Measurements from ENCODE around the gene INPP4B.

INPP4B gene

GRCh38 chr4:142858446-142858845, 12.3 kb upstream of the INPP4B start:
- no peak for DNase-seq (ENCODE audit: low read depth)
- TF ChIP-seq MAX (IDR thresholded peaks at IDR 0.05; ENCODE audit: low read depth, low read length) (no peak), POLR2A (IDR thresholded peaks at IDR 0.05; ENCODE audit: extremely low read depth, insufficient read length) (no peak), MYC (IDR thresholded peaks at IDR 0.05; ENCODE audit: low read depth, low read length) (no peak)
- TF ChIP-seq, protein P1, sequence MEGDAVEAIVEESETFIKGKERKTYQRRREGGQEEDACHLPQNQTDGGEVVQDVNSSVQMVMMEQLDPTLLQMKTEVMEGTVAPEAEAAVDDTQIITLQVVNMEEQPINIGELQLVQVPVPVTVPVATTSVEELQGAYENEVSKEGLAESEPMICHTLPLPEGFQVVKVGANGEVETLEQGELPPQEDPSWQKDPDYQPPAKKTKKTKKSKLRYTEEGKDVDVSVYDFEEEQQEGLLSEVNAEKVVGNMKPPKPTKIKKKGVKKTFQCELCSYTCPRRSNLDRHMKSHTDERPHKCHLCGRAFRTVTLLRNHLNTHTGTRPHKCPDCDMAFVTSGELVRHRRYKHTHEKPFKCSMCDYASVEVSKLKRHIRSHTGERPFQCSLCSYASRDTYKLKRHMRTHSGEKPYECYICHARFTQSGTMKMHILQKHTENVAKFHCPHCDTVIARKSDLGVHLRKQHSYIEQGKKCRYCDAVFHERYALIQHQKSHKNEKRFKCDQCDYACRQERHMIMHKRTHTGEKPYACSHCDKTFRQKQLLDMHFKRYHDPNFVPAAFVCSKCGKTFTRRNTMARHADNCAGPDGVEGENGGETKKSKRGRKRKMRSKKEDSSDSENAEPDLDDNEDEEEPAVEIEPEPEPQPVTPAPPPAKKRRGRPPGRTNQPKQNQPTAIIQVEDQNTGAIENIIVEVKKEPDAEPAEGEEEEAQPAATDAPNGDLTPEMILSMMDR (IDR thresholded peaks at IDR 0.05; ENCODE audit: low read depth, low read length) = no peak
- H3K4me3 ChIP-seq (ENCODE audit: low read depth, low read length) = no peak overlapping the region

- no peak for TF ChIP-seq MAX (IDR thresholded peaks at IDR 0.05; ENCODE audit: low read depth, low read length)
- TF ChIP-seq, protein P1 (IDR thresholded peaks at IDR 0.05; ENCODE audit: low read depth, low read length) = no peak
- no peak for DNase-seq (ENCODE audit: low read depth)
- no peak overlapping the region for H3K4me3 ChIP-seq (ENCODE audit: low read depth, low read length)
These were observed 10.5 kb upstream of the INPP4B start for GRCh38 chr4:142856576-142856975.

DNA sequence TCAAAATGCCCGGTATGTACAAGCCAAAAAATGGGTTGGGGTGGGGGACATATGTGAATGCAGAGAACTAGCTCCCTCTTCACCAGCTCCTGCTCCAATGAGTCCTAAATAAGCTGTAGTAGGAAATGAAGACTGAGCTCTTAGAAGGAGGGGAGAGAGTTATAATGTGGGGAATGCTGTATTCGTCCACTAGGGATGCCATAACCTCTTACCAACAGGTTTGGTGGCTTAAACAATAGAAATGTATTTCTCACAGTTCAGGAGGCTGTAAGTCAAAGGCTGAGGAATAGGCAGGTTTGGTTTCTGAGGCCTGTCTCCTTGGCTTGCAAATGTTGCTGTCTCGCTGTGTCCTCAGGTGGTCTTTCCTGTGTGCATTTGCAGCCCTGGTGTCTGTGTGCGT, 4.4 kb upstream of the INPP4B start:
- DNase-seq (ENCODE audit: low read depth) = no peak
- no peak overlapping the region for H3K4me3 ChIP-seq (ENCODE audit: low read depth, low read length)
- TF ChIP-seq, protein P1 (IDR thresholded peaks at IDR 0.05; ENCODE audit: low read depth, low read length) = no peak
- no peak for TF ChIP-seq MYC (IDR thresholded peaks at IDR 0.05; ENCODE audit: low read depth, low read length)
- TF ChIP-seq POLR2A (IDR thresholded peaks at IDR 0.05; ENCODE audit: extremely low read depth, insufficient read length) = no peak
- no peak for TF ChIP-seq MAX (IDR thresholded peaks at IDR 0.05; ENCODE audit: low read depth, low read length)

- no peak overlapping the region for H3K4me3 ChIP-seq (ENCODE audit: low read depth, low read length)
- DNase-seq (ENCODE audit: low read depth) = no peak
- no peak for TF ChIP-seq POLR2A (IDR thresholded peaks at IDR 0.05; ENCODE audit: extremely low read depth, insufficient read length)
- TF ChIP-seq MAX (IDR thresholded peaks at IDR 0.05; ENCODE audit: low read depth, low read length) = no peak
- TF ChIP-seq MYC (IDR thresholded peaks at IDR 0.05; ENCODE audit: low read depth, low read length) = no peak
- TF ChIP-seq, protein P1 (IDR thresholded peaks at IDR 0.05; ENCODE audit: low read depth, low read length) = no peak
These were observed 862 bp upstream of the INPP4B start for GRCh38 chr4:142846729-142847596.

DNA sequence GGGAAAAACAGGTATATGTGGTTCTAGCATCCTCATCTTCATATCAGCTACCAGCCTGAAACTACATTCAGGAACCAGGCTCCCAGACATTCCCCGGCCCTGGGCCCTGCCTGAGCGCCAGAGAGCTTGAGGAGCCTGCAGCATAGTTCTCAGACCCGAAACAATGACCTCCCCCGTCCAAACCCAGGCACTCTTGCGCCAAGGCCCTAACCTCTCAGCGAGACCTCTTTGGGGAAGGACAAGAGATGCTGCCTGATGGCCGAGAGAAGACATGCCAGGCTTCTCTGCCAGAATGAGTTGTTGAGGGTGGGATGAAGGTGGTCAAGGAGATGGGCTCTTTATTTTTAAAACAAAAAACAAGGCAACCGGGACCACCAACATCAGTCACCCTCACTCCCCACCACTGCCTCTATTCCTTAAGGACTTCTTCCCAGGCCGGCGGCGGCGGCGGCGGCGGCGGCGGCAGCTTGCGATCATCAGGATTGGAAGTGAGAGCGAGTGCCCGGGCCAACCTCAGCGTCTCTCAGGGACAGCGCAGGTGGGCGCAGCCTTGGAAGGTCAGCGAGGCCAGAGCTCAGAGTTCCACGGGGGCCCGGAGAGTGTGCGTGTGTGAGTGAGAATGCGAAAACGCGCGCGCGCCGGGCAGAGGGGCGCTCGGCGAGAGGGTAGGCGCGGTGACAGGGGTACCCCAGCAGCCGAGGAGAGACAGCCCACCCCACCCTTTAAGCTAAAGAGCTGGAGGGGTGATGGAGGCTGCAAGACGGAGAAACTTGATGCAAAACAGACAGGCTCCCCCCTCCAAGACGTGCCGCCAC, 601 bp downstream of the INPP4B start:
- no peak overlapping the region for H3K4me3 ChIP-seq (ENCODE audit: low read depth, low read length)
- TF ChIP-seq MAX (IDR thresholded peaks at IDR 0.05; ENCODE audit: low read depth, low read length) = no peak
- TF ChIP-seq, protein P1 (IDR thresholded peaks at IDR 0.05; ENCODE audit: low read depth, low read length) = no peak
- no peak for TF ChIP-seq POLR2A (IDR thresholded peaks at IDR 0.05; ENCODE audit: extremely low read depth, insufficient read length)
- TF ChIP-seq MYC (IDR thresholded peaks at IDR 0.05; ENCODE audit: low read depth, low read length) = no peak
- DNase-seq (ENCODE audit: low read depth) = no peak

All from NB4 (cell line).